HG03558 (cell line): ENCODE data around the gene C10orf95.

Experiments
- ATAC-seq: cut with Tn5 transposase; IDR thresholded peaks from one replicate; pipeline ENCODE4 v1.9.1; 2021; ENCODE audit warnings: moderate number of reproducible peaks; ENCODE audit not compliant: unreplicated experiment; ENCODE audit errors: extremely low read depth

The C10orf95 gene

DNA sequence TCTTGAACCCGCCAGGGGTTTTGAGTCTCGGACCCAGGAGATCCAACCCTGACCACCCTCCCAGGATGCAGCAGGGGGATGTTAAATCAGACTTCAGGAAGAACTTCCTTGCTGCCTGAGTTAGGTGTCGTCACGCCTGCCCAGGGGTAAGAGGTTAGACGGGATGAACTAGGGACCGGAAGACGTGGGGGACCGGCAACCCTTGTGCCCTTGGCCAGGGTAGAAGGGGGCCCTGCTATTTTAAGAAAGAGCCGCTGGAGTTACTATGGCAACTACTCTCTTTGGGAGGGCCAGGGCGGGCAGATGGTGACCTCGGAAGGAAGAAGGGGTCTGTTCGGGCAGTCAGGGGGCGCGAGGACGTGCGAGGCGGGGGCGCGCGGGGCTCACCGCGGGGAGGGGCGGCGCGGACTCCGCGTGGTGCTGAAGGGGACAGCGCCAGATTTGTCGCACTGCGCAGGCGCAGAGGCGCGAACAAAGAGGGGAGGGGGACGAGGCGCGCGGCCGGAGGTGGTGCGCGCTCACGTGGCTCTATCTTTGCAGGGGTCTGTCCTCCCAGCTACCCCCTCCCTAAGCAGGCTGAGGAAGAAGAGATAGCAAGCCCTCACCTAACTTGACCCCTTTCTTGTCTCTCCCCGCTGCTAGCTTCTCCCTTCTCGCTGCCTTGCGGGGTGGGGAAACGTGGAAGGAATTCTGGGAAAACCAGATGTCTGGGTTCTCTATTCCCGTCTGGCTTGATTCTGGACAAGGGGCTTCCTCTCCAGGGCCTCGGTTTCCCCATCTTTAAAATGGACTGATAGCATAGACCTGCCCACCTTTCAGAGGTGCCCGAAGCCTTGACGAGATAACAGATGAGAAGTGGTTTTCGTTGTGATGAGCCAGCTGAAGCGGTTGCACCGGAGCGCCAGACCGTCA is 31.8 kb downstream of the C10orf95 start:
- ATAC-seq = no peak

DNA sequence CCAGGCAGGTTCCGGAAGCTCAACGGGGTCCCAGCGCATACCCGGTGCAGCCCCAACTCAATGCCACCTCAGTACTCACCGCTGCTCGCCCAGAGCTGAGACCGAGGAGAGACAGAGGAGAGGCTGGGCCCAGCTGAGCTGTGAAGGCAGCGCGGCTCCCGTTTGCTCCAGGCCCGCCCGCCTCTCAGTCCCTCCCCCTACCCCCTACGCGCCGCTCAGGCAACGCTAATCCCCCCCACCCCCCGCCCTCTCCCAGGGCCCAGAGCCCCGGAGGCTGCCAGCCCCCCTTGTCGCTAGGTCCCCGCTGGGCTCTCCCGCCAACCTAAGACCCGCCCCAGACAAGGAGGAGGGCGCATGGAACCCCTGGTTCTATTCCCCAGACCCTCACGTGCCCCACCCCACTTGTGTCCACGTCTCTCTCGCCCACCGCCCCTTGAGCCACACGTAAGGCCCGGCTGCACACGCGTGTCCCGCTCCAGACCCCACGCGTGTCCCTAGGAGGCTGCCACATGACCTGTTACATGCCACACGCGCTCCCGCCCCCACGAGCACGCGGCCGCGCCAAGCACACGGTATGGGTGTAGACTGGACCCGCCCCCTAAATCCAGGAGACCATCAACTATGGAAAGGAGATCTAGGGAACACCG is 32.6 kb downstream of the C10orf95 start, which contains the start of gene PSD:
Gene PSD (minus strand): TSS at position 164 of the 647 bp plus-strand sequence. CDS start 1,747 bp downstream, outside the sequence.
- ATAC-seq = no peak

DNA sequence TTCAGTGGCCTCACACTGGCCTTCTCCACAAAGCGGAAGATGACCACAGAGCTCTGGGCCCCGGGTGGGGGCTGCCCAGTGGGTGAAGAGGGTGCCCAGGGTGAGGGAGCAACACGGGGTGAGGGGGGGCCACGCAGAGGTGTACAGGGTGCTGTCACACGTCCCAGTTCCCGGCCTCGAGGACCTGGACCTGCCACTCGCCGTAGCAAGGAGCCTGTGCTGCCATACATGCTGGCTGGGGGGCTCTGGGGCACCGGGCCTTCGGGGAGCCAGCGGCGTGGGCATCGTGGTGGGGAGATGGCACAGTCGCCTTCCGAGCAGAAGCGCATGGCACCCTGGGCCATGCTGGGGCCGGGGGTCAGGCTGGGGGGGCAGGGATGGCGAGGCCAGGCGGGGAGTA is 34.6 kb downstream of the C10orf95 start:
- ATAC-seq = no peak

DNA sequence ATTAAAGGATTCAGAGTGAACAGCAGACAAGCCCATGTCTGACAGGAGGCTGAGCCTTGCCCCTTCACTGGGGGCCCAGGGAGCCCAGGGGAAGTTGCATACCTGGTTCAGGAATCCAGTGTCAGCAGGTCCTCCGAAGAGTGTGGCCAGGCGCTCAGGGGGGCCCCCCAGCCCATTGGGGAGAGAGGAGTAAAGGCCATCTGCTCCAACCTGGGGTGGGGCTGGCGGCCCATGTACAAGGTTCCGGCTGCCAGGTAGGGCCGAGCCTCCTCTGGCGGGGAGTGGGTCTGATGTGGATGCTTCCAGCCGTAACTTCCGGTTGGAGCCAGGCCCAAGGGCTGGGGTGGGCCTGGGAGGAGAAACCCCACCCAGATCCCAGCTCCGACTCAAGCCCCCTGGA is 35.1 kb downstream of the C10orf95 start:
- ATAC-seq = no peak

DNA sequence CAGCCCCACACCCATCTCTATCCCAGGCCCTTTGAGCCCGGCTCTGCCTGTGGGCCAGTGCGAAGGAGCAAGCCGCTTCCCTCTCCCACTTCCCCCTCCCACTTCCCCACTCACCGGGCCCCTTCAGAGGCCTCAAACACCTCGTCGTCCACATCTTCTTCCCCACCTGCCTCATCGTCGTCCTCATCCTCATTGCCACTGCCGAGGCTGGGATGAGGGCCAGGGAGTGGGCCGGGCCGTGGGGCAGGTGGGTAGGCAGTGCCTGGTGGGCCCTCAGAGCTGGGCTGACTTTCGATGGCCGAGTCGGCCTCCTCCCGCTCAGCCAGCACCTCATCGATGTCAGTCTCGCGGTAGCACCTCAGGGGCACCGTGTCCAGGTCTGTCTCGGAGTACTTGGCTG is 36.6 kb downstream of the C10orf95 start:
- ATAC-seq = no peak

DNA sequence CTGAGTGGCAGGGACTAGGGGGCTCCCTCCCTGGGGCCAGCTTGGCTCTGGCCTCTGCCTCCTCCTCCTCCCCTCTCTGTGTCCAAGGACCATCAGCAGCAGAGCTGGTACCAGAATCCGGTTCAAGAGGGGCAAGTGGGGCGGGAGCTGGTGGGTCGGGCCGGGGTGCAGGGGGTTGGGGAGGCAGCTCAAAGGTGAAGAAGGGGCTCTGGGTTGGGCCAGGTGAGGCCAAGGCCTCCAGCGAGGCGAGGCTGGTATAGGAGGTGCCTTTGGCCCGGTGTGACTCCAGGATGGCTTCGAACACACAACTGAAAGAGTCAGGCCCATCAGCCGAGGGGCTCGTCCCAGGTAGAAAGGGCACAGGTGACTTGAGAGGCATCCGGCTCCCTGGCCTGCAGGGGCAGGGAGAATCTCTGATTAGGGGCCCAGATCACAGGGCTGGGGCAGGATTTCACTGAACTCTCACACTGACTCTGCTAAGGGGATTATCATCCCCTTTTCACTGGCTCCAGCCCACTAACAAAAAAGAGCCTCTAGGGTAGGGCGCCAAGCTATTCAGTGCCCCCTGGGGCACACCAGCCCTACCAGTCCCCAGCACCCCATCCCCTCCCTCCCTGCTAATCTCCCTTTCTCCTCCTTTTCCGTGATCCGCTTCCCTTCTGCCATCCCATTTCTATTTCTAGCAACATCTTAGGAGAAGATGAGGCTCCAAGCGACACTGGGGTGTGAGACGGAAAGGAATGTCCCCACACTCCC is 37.4 kb downstream of the C10orf95 start:
- no peak for ATAC-seq

DNA sequence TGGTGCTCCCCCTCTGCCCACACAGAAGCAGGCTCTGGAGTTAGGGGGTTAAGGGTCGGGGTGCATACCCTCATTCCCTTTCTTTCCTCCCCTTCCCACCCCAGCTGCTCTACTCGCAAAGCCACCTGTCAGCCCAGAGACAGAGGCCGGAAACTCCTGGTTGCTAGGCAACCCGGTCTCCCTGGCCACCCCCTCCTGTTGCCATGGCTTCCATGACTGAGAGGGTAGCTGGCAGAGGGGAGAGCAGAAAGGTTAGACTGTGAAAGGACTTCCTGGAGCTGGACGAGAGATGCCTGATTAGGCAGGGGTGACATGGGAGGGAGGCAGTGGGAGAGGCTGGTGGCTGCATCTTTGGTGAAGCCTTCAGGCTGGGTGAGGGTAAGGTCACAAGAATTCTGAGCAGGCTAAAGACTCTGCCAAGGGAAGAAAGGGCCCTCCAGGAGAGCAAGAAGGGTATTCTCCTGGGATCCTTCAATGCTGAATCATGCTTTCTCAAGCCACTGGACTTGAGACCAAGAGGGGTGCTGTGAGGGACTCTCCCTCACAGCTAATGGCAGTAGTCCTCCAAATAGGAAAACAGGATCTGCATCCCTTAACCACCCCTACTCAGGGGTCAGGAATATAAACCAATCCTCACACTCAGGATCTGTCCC is 38.2 kb downstream of the C10orf95 start:
- no peak for ATAC-seq

DNA sequence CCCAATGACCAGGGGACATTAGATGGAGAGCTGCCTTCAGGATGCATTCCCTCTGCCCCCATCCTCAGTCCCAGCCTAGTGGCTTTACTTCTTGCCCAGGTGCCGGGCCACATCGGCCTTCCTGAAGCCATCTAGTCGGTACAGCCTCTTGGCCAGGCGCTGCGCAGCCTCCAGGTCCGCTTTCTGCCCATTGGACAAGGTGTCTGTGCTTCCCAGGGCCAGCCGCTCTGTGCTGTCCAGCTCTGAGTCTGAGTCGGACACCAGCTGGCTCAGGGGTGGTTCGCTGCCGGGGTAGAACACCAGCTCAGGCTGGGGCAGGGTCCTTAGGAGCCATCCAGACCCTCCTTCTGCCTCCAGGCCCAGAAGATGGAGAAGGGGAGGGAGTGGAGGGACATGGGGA is 39.0 kb downstream of the C10orf95 start:
- no peak for ATAC-seq

DNA sequence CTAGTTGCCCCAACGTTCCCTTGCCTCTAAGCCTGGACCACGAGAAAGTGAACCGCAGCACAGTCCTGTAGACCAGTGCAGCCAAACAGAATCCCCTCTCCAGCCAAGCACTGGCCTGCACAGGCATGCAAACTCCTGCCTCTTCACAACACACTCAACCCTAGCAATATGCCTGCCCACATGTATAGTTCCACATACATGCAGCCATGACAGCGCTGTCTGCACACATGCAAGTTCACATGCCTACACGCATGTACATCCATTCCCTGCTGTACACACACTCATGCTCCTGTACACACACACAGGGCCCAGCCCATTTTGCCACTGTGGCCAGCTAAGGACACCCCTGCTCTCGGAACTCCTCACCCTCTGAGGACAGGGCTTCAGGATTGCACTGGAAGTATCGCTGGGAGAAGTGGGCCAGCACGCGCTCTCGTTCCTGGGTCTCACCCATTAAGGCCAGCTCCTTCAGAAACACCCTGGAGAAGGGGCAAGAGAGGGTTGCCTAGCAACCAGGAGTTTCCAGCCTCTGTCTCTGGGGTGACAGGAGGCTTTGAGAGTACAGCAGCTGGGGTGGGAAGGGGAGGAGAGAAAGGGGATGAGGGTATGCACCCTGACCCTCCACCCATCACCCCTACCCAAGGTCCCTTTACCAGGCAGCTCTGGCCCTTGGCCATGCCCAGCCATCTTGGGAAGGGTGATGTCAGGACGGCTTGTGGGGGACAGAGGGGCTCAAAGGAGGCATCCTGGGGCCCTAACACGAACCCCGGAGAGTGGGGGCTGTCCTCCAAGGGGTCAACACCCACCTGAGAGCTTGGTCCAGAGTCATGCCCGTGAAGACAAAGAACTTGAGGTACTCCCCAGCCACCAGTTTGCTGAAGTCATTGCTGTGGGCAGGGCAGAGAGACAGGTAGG is 39.7 kb downstream of the C10orf95 start:
- ATAC-seq = no peak

DNA sequence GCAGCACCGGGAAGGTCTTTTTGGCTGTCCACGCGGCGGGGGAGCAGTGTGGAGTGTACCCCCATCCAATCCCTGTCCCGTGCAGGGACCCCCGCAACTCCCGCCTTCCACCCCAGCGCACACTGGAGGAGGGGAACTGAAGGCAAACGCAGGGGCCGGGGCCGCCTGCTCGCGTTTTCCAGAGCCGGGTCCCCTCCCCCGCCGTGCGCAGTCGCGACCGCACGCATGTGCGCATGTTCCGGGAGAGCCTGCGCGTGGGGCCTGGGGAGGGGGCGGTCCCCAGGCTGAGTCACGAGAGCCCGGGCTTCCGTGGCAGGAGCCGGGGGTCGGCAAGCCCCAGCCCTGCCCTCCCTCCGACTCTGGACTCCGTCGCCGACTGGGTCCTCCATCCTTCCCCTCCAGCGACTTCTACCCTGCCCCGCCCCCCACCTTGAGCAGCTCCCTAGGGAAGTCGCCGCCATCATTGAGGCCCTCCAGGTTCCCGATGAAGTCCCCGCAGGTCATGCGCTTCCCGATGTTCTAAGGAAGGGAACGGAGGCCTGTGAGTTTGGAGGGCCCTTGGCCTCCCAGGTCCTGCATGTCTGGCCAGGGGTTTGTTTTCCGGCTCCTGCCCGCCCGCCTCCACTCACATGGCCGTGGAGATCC is 40.8 kb downstream of the C10orf95 start:
- no peak for ATAC-seq

DNA sequence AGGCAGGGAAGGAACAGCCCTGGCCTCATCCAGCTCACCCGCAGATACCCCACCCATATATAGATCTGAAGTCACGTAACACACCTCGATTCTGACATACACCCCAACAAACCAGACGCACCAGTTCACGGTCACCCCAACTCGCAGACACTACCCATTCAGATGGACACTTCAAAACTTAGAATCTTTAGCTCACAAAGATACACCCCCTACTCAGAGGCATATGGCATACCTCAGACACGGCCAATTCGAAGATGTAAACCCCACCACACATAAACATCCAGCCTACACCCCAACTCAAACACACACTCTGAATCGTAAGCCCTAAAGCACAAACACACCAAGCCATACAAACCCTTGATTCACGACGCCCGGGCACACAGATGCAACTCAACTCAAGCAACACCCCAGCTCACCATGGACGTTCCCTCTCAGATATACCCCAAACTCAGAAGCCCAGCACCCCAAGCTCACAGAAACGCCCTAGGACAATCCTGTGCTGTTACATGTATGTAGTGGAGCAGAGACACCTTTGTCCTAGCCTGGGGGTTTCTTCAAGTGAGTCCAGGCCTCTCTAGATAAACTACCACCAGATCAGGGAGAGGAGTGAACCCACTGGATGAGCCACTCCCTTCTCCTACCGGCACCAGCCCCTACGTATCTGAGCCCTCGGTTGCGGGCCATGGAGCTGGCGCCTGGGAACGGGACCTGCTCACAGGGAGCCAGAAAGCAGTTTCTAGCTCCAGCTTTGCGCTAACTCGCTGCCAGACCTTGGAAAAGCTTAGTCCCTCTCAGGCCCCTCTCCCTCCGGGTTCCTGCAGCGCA is 41.5 kb downstream of the C10orf95 start:
- no peak for ATAC-seq

DNA sequence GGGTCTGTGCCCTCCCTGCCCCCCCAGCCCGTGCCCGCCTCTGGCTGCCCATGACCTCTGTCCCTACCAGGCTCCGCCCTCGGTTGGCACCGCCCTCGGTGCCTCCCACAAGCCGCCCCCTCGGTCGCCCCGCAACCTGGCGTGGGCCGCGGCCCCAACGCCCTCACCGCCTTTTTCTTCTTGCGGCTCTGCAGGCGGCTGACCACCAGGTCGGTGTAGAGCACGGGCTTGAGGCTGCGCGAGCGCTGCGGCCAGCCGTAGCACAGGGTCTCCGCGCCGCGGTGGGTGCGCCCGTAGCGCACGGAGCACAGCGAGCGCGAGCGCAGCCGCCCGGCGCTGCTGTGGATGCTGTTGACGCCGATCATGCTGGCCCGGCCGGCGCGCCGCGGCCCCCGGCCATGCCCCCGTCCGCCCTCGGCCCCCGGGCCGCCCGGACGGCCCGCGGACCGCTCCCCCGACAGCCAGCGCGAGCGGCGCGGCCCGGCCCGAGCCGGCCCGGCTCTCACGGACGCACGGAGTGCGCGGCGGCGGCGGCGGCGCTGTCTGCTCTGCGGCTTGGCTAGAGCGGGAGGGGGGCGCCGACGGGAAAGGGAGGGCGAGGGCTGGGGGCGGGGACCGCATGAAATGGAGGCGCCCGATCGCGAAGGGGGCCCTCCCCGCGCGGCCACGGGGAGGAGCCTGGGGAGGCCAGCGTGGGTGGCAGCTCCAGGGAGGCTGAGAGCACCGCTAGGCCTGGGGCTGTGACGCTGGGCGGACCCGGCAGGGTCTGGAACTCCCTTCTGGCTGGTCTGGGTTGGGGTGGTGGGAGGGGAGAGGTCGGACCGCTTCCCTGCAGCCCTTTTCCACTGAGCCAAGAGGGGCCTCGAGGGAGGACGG is 42.4 kb downstream of the C10orf95 start:
- no peak for ATAC-seq

DNA sequence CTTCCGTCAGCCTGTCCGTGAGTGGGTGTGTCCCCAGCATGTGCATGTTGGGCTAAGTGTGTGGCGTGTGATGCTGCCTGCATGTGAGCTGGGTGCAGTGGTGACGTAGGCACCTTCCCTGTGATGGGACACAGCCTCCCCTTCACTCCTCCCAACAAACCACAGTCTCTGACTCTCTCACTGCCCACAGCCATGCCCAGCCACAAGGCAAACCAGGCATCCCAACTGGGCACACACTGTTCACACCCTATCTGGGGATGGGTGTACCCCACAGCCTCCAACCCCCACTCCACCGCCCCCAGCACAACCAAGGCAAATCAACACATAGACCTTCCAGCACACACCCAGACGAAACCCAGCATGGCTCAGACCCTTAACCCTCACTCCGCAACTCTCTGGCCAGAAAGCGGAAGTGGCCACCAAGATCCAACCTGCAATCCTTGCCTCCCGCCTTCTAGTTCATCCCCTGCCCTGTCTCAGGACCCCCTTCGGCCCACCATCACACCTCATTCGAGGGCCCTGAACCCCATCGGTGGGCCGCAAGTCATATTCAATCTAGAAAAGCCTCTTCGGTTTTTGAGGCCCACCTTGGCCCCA is 43.1 kb downstream of the C10orf95 start:
- no peak for ATAC-seq

DNA sequence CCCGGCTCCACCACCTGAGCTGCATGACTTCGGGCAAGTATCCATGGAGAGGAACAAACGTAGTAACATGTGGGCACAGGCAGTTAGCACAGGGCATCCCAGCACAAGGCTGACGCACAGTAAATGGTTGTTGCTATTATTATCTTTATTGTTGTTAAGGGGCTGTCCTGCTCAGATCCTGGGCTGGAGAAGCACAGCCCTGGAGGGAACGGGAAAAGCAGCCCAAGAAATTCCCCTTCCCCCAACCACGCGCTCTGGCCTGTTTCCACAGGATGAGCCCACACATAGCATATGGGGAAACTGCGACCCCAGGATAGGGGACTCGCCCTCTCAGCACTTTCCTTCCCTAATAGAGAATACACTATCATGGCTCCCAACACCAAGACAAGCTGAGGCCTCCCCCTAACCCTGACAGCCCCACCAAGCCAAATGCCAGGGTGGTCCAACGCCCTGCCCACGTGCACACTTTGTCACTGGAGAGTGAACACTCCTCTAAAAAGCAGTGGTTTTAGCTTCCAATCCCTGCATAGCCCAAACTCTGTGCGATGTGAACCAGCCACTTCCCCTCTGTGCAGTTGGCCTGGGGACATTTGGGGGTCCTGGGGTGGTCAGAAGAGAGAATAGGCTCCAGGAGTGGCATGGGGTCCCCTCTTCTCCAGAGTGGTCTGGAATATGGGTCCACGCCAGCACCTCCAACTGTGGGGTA is 43.8 kb downstream of the C10orf95 start:
- no peak for ATAC-seq

DNA sequence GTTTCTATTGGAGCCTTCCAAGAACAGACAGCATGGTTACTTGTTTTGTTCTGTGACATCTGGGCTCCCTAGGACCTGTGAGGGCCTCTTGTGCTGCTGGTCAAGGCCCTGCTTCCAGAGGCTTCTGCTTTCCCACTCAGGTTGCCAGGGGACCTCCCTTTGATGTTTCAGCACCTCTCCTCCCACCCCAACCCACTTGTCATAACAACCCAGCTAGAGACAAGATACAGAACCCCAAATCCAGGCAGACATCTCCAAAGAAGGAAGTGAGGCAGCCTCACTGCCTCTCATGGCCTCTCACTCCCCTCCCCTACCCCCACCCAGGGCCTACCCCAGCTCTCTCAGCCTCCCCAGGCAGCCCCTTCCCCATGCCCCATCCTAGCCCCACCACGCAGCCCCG is 44.5 kb downstream of the C10orf95 start:
- ATAC-seq = no peak

DNA sequence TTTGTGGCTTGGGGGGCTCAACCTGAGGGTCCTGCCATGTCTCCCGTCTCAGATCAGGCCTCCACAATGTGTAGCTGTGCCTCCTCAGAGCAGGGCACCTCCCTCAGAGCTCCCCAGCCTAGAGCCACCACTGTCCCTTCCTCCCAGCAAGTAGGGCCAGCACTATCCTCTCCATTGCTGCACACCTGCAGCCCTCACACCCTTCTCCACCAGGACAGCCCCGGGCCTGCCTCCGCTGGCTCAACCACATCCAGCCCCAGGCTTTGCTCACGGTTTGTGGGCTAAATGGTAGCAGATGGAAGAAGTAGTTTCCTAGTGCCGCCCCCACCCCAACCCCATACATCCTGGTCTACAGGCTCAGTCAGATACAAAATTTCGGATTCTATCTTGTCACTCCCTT is 45.7 kb downstream of the C10orf95 start:
- no peak for ATAC-seq
